GM12874 (cell line): ENCODE results near the gene PAPOLB.

Source experiments
- TF ChIP-seq, protein P1 (sequence below): IDR thresholded peaks from 2 replicates; pipeline ENCODE4 v1.5.1; 2011; ENCODE audit warnings: low read depth, mild to moderate bottlenecking, control low read depth, low read length, moderate library complexity; ENCODE audit not compliant: insufficient read depth

PAPOLB gene

DNA sequence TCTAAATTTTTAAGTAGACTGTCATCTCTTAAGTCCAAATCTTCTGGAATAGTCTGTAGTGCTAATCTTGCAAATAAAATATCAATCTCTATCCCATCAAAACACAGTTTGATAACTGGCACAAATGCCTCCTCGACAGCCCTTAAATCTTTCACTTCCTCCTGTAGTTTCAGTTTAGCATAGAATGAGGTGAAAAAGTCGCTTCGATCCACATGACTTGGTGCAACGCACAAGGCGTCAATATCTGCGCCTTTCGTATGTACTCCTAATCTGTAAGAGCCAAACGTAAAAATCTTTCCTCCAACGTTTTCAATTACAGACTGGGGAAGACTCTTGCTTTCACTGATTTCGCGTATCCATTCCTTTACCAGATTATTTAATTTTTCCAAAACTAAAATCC is 603 bp downstream of the PAPOLB start:
- TF ChIP-seq, protein P1, sequence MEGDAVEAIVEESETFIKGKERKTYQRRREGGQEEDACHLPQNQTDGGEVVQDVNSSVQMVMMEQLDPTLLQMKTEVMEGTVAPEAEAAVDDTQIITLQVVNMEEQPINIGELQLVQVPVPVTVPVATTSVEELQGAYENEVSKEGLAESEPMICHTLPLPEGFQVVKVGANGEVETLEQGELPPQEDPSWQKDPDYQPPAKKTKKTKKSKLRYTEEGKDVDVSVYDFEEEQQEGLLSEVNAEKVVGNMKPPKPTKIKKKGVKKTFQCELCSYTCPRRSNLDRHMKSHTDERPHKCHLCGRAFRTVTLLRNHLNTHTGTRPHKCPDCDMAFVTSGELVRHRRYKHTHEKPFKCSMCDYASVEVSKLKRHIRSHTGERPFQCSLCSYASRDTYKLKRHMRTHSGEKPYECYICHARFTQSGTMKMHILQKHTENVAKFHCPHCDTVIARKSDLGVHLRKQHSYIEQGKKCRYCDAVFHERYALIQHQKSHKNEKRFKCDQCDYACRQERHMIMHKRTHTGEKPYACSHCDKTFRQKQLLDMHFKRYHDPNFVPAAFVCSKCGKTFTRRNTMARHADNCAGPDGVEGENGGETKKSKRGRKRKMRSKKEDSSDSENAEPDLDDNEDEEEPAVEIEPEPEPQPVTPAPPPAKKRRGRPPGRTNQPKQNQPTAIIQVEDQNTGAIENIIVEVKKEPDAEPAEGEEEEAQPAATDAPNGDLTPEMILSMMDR: no peak

DNA sequence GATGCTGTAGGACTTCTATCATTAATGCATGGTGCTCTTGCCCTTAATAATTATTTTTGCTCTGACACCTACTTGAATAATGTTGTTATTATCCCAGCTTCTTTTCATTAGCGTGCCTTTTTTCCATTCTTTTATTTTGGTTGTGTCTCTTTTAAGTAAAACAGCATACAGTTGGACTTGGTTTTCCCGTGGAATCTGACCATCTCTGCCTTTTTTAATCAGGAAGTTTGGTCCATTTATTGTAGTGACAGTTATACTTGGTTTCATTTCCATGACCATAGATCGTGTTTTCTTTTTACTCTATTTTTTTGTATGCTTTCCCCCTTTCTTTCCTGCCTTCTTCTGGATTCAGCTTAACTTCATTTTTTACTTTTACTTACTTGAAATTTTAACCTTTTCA is 4.6 kb downstream of the PAPOLB start:
- TF ChIP-seq, protein P1: no peak

DNA sequence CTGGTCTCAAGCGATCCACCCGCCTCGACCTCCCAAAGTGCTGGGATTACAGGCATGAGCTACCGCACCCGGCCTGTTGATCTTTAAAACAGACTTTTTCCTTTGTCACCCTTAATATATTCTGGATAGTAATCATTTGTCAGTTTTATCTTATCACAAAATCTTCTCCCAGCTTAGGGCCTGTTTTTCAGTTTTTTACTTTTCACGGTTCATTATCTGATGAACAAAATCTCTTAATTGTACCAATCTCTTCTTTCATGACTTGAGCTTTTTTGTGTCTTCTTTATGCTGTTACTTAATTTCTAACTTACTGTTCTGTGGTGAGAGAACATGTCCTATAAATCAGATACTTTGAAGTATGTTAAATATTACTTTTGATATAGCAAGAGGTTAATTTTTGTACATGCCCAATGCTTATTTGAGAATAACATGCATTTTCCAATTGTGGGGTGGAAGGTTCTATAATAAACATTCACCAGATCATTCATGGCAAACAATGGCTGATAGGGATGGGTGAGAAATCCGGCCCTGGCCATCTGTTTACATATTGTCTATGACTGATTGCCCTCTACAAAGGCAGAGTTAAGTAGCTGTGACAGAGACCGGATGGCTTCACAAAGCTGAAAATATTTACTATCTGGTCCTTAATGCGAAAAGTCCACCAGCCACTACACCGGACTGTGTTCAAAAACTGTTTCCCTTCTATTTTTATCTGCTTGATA is 5.3 kb downstream of the PAPOLB start:
- TF ChIP-seq, protein P1: no peak

DNA sequence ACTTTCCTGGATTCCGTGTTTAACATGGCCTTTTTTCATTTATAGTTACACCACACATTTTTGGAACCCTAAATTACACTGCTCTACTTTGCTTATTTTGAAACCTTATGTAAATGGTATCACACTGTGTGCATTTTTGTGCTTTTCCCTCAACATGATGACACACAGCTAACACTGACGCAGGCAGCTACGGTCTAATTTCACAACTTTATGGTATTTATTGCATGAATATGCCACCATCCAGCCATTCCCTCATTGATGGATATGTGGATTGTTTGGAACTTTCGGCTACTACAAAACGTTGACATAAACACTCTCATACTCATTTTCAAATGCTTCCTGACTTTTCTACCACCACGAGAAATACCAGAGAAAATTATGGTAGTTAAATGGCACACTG is 6.9 kb downstream of the PAPOLB start:
- TF ChIP-seq, protein P1: no peak

DNA sequence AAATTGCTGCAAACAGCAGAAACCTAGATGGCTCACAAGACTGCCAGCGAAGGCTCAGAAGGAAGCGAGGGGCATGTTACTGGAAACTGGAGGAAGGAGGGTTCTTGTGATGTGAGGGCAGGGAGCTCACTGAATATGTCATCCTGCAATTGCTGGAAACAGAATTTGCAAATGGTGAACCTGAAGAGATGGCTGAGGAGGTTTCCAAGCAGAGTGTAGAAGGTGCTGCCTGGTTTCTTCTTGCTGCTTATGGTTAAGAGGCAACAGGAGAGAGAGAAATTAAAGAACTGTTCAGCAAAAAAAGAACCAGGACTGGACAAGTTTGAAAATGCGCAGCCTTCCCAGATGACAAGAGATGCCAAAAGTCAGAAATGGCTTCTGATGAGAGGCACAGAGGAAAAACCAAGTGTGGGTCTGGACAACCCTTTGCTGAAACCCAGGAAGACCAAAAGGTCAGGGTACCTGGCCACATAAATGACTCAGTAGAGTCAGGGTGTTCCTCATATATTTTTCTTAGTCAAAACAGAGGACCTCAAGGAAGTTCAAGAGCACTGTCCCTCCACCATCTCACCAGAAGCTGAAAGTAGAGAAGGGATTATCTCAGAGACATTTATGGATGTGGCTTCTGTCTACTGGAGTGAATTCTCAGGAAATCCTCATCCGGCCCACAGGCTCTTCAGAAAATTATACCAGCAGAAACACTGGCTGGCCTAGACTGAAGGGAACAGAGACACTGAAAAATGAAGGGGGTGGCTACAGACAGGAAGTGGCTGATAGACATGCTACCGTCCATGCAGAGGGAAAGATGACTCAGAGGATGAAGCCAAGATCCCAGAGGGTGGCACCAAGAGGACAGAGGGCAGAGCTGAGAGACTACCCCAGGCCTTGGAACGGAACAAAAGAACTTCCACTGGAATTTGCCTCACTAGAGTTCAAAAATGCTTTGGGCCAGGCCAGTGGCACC is 10.1 kb downstream of the PAPOLB start:
- TF ChIP-seq, protein P1: no peak

DNA sequence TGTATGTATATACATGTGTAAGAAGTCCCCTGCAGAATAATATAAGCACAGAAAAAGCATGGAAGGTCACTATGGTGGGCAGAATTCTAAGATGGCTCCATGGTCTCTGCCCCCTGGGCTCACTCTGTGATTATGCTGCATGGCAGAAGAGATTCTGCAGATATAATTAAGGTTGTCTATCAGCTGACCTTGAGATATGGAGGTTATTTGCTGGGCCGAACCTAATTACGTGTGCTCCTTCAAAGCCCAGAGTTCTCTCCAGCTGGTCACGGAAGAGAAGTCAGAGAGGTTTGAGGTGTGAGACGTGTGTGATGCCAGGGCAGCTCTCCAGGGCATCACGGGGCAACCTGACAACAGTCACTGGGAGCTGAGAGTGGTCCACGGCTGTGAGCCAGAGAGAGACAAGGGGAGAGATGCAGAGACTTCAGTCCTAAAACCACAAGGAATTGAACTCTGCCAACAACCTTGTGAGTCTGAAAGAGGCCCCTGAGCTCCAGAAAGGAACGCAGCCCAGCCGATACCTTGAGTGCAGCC is 11.5 kb downstream of the PAPOLB start:
- TF ChIP-seq, protein P1: no peak

DNA sequence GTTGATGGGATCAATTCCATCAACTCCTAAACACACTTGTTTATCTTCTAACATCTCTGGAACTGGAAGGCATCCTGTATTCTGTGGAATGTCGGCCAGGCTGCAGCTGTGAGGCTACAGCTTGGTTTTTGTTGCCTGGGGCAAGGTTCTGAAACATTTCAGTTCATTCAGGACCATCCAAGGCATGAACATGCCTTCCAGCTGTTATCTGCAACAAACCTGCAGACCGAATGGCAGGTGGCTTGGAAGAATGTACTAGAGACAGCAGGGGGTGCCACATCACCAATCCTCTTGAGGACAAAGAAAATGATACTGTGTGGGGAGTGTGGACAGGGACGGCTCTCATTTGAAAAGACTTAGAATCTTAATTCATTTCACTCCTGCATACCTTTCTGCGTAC is 12.4 kb downstream of the PAPOLB start:
- TF ChIP-seq, protein P1: peak; percentile 20; the same call in 1 of the 2 replicates
